RWPE1 (cell line): ENCODE measurements around the gene FTCD.
"Not testable (repeated sequence)": the region's sequence is repeated elsewhere in the genome, so short reads cannot be mapped to it uniquely, and the experiment has no call there.

Source experiments
- CTCF ChIA-PET: fragments of 350-600 bp; sonication (Branson Sonifier 250); formaldehyde crosslinking; extraction: SDS; loops from one replicate; lab custom pipeline; 2021; lab: Yijun Ruan, JAX
- POLR2A ChIA-PET: fragments of 400-600 bp; formaldehyde crosslinking; extraction: SDS; loops from one replicate; lab custom pipeline; 2020; ENCODE audit warnings: antibody characterized with exemption; ENCODE audit not compliant: low non-redundant PET; lab: Yijun Ruan, JAX
- DNase-seq: peaks from one replicate; pipeline ENCODE4 v3.0.0; 2012; ENCODE audit warnings: low spot score
- H3K27ac ChIP-seq: fragments of 450-650 bp; 2 replicates; pipeline ENCODE4 v1.5.1; 2017
- CTCF ChIP-seq: fragments of 450-650 bp; conservative IDR thresholded peaks from 2 replicates; pipeline ENCODE4 v1.5.1; 2017; ENCODE audit warnings: low read depth, mild to moderate bottlenecking

Gene FTCD

GRCh38 chr21:46108827-46109312 is 46.5 kb downstream of the FTCD start:
- no peak for TF ChIP-seq CTCF
- ChIA-PET POLR2A (no interaction called here), CTCF (no interaction called here)
- no peak for DNase-seq
- no peak overlapping the region for H3K27ac ChIP-seq

- H3K27ac ChIP-seq, POLR2A ChIA-PET, CTCF ChIA-PET, DNase-seq: not testable (repeated sequence)
Observed at GRCh38 chr21:46107376-46107775, 48.0 kb downstream of the FTCD start.

GRCh38 chr21:46104104-46104503 is 51.3 kb downstream of the FTCD start:
- ChIA-PET POLR2A (no interaction called here), CTCF (interaction anchor here (1.0 kb wide), 1 partner anchor 130 kb away, joined by 3 read pairs; no protein-coding TSS in a partner anchor)
- no peak overlapping the region for H3K27ac ChIP-seq
- no peak for DNase-seq
- TF ChIP-seq CTCF, result no peak

GRCh38 chr21:46100906-46101305 is 54.5 kb downstream of the FTCD start:
- ChIA-PET CTCF (no interaction called here), POLR2A (no interaction called here)
- no peak for DNase-seq
- H3K27ac ChIP-seq, result no peak overlapping the region
- no peak for TF ChIP-seq CTCF

- TF ChIP-seq CTCF, result no peak
- ChIA-PET CTCF (interaction anchor here (0.6 kb wide), 1 partner anchor 51 kb away, joined by 3 read pairs; no protein-coding TSS in a partner anchor), POLR2A (no interaction called here)
- no peak for DNase-seq
- no peak overlapping the region for H3K27ac ChIP-seq
Observed at GRCh38 chr21:46100426-46100825, 55.0 kb downstream of the FTCD start.

GRCh38 chr21:46100020-46100419 is 55.4 kb downstream of the FTCD start:
- no peak for TF ChIP-seq CTCF
- ChIA-PET CTCF (interaction anchor here (0.6 kb wide), 1 partner anchor 51 kb away, joined by 3 read pairs; no protein-coding TSS in a partner anchor), POLR2A (no interaction called here)
- no peak overlapping the region for H3K27ac ChIP-seq
- no peak for DNase-seq

GRCh38 chr21:46099476-46099875 is 55.9 kb downstream of the FTCD start:
- no peak overlapping the region for H3K27ac ChIP-seq
- ChIA-PET CTCF (no interaction called here), POLR2A (no interaction called here)
- TF ChIP-seq CTCF, result no peak
- DNase-seq, result no peak
